Right kidney (tissue), 1 donor: ENCODE measurements around the gene ARHGEF3.

Experiments
- DNase-seq: peaks from one replicate; pipeline ENCODE4 v3.0.0-alpha.2; 2016

Gene ARHGEF3

DNA sequence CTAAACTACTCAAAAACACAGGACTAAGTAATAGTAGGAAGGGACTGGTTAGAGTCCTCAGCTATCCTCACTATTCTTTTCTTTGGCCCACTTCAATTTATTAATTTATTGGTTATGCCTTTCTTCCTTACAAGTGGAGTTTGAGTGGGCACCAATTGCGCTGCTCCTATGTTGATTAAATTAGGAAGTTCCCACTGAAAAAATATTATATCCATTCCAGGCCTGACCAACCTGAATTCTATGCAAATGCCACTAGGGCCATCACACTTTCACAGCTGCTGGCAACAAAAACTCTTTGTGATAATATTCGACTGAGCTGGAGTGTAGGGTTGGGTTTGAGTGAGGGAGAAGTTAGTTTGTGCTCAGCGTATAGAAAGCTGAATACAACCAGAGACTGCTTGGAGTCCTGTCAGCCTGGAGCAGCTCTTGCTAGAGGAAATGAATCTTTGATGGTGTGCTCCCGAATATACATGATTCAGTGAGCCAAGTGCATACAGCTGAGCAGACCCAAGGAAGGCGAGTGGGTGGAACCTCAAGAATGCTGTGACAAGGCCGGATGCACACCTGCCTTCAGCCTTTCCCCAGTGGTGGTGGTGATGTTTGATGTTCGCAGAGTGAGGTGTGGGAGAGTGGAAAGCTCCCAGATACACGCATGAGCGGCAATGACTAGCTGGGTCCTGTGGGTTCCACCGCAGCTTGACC is 1.5 kb downstream of the ARHGEF3 start:
- no peak for DNase-seq

DNA sequence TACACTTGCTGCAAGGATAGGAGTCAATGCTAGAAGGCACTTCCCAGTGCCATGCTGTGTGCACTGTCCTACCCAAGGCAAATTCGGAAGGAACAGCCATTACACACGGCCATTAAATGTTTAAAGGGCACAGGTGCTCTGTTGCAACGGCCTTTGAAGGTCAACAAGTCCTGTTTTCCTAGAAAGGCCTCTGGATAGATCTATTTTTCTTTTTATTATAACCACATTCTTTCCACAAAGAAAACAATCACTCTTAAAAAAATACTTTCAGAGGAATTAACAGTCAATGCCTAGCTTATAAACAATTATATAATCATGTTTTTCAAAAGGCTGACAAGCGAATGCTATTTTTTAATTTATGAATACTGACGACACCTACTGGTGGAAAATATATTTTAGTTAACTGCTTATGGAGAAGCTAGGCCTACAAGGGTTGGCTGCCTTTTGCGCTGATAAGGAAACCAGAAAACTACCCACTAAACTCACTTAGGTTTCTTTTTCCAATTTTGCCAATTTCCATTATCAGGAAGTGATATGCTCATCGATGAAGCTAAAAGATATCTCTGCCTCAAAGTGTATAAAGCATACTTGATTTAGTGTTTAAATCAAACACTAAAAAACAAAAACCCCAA is 2.4 kb downstream of the ARHGEF3 start:
- DNase-seq, result peak; percentile 55

DNA sequence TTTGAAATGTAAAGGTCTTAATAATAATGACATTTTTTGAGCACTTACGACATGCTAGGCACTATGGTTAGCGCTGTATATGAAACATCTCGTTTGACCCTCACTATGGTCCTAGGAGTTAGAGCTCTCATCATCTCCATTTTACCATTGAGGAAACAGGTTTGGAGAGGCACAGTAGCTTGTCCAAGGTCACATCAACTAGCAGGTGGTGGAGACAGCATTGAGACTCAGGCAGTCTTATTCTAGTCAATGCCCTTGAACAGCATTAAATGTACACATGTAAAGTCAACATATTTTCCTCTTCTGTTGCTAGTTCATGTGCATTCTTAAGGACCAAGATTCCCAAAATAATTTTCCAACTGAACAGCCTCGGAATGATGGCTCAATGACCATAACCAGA is 4.8 kb downstream of the ARHGEF3 start:
- no peak for DNase-seq

DNA sequence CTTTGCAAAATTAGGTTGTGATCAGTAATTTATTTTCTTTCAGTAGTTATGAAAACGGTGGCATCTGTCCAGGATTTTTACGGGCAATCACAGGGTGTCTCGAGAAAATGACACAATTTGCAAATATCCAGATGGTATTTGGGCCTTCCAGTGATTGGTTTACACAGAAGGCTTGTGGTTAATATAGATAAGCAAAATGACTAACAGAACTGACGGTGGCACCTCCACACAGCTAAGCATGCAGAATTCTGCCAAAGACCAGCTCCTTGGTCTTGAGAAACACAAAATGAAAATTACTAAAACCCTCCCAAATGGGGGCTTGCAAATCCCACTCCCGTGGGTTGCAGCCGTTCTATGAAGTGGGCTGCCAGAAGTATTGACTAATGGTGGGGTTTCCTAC is 5.5 kb downstream of the ARHGEF3 start:
- DNase-seq, result no peak

DNA sequence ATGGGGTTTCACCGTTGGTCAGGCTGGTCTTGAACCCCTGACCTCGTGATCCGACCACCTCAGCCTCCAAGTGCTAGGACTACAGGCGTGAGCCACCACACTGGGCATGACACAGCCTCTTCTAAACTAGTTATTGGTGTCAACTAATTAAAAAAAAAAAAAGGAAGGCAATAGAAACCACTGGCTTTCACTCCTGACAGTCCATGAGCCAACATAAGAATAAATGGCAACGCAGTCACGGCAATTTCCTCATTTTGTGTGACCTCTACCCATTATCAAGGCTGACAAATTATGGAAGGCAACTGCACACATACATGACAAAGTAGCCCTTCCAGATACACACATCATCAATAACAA is 5.9 kb downstream of the ARHGEF3 start:
- DNase-seq, result no peak

DNA sequence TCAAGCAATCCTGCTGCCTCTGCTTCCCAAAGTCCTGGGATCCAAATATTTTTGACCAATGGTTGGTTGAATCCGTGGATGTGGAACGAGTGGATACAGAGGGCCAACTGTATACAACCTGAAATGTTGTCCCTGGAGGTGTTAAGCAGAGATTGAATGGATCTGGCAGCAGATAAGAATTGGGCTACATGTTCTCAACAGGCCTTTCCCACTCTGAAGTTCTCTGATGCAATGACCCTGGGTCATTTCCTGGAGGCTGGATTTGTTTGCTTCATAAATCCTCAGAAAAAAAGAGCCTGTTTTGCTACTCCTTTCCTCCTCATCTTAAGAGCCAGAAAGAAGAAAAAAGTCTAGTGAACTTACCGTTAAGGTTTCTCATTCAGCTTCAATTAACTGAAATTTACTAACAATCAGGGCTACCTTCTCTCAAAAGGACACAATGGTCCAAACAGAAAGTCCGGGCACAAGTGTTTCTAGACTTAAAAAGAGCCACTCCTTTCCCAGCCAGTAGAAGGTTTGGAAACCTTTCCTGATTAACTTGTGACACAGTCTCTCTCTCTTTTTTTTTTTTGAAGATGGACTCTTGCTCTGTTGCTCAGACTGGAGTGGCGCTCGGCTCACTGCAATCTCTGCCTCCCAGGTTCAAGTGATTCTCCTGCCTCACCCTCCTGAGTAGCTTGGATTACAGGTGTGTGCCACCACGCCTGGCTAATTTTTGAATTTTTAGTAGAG is 6.5 kb downstream of the ARHGEF3 start:
- no peak for DNase-seq

DNA sequence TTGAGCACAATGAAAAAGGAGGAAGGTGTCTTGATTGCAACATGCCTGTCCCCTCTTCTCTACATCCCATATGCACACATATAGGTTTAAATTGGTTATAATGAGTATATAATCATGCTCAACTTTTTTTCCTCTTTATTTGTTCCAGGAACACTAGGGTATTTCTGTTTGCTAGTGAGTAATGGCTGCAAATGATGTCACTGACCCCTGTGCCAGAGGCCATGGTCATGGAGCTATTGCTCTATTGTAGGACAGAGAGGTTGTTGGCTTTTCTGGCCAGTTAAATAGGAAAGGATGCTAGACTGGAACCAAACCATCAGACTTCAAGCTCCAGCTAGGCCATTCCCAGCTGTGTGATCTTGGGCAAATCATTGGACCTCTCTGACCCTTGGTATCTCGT is 9.6 kb downstream of the ARHGEF3 start:
- no peak for DNase-seq

DNA sequence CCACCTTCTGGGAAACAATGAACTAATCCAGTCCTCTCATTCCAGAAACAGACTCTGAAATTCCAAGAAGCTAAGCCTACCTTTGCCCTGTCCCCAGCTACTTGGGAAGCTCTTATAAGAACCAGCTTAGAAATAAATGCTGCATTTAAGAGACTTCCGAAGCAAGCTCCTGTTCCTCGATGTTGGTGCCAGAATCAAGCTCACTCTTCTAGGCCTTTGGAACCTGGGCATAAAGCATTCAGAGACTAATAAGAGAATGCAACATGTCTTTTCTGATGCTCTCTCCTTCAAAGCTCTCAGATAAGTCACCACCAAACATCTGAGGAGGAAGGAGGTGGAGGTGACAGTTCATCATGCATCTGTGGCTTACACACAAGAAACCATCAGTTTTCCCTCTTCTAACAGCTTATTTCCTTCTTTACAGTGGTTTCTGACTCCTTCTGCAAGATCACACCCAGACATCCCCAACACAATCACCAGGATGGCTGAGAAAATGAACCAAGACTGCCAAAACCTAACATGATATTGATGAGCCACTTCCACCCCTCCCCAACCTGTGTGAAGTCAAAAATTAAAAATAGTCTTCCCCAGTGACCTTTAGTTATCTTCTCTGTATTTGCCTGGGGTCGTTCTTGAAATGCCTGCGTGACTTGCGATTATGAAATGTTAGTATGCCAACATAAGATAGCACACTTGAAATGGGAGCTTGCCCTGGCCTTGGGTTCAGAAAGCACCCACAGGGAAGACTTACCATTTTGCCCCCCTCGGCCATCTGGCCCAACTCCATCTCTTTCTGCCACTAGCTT is 11.5 kb downstream of the ARHGEF3 start:
- DNase-seq, result no peak

DNA sequence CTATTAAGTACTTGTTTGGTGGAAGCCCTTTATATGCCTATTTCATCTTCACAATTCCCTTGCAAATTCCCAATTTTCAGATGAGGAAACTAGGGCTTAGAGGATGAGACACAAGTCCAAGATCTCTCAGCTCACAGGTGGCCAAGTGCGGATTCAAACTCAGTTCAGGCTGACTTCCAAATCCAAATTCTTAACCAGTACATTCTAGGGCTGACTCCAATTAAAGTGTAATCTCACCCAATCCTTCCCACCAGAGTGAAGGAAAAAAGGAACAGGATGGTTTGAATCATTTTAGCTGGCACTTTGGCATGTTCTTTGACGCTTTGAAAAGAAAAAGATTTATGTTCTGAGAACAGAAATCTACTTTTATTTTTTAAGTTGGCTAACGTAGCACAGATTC is 12.7 kb downstream of the ARHGEF3 start:
- DNase-seq, result no peak

DNA sequence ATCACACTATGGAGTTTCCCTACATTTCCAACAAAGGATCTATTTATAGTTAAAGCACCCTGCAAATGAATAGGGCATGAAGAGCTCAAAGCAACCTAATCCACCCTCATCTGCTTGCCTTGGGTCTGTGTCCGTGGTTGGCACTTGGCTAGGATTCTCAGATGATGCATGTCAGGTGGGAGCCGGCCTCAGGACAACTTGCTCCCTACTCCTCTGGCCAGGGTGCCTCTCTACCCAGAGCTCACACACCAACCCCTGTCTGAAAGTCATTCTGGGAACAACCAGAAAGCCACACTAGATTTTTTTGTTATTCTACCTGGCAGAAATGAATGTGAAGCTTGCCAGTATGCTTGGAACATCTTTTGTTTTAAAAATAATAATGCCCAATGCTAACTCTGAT is 13.2 kb downstream of the ARHGEF3 start:
- DNase-seq, result no peak

DNA sequence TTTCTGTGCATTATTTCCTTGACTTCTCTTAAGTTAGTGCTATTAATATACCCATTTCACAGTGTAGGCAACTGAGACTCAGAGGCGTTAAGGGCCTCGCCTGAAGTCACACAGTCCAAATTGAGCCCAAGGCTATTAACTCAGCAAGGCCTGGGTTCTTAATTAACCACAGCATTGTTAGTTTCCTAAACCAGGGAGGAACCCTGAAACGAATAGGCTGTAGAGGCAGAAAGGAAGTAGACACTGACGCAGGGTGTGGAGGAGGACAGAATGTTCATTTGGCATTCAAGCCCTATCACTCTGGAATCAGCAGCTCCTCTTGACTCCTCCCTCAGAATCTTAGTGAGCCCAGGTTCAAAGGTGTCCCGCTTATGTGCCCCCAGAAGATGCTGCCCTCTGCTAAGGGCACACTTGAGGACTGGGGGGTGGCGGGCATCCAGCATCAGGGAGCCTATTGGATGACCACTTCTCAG is 13.9 kb downstream of the ARHGEF3 start:
- DNase-seq, result no peak

DNA sequence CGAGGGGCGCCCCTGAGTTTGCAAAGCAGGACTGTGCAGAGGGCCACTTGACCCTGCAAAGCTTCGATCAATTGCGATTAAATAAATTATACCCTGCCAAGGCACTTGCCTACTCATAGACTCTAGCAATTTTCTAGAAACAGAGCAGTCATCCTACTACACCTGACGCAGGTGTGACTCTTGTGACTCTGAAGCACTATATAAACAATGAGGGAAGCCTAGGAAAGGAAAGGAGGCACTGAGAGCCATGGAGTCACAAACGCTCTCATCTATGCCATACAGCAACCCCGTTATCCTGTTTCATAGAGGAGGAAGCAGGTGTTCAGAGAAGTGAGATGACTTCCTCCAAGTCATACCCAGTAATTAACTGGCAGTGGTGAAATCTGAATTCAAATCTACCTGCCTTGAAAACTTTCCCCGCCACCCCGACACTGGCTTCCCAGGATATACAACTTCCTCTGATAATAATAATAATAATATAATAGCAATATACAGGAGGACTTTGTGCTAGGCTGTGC is 14.4 kb downstream of the ARHGEF3 start:
- DNase-seq, result no peak

DNA sequence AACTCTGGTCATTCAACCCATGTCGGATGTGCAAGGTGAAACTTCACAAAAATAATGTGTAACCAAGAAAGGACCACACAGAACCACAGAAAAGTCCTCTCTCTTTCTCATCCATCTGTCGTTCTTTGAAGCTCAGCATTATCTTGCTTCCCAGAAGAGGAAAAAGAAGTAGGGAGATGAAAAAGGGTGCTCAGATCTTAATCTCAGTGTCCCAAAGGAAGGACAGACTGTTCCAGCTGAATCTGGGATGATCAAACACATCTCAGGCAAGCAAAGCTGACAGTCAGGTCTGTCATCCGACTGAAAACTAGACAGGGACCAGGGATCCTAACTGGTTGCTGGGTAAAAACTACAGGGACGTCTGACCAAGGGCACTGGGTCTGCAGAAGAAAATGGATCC is 16.2 kb downstream of the ARHGEF3 start:
- DNase-seq, result no peak

DNA sequence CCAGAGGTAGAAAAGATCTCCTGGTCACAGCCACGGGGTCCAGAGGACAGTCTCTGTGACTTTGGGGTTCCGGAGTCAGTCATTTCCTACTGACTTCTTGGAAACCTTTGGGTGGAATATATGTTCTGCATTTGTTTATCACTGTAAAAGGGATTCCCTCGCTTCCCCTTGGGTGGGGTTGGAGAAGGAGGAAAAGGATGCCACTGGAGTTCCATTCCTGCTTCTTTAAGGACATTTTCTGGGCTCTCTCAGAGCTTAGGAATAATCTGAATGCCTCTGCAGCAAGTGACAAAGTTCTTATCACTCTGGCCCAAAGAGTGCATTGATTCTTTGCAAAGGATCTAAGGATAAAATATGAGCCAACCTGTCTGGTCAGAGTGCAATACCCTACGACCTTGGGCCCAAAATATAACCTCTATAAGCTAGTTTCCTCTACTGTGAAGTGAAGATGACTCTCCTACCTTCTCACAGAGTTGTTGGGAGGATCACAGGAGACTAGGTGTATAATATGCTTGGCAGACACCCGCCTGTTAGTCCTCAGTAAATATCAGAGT is 17.2 kb downstream of the ARHGEF3 start:
- no peak for DNase-seq

DNA sequence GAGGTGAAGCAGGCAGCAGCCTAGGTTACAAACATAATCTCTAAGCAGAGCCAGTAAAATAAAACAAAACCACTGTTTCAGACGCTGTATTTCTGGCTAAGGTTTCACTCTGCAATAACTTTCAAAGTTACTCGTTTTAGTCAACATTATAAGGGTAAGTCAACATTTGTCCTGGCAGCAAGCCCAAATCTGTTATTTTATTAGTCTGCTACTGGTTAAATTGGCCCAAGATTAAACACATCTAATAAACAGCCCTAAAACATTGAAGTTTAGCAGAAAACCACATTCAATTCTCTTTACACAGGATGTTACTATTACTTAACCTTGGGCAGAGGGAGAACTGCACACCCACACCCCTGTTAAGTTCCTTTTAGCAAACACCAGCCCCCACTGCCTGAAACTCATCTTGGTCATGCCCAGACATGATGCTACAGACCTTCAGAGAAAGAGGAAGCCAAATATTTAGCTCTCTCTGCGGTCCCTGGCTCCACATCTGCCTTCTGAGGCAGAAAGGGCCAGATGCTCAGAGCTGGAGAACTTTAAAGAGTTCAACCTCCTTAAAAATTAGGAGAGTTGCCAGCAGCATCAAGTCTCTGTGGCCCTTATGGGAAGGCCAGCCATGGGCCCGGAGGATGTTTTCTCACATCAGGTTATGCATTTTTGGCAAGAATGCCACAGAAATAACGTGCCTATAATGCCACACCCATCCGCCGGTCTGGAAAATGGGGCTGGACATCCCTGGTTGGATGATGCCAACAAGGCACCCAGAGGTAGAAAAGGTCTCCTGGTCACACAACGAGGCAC is 17.9 kb downstream of the ARHGEF3 start:
- no peak for DNase-seq

DNA sequence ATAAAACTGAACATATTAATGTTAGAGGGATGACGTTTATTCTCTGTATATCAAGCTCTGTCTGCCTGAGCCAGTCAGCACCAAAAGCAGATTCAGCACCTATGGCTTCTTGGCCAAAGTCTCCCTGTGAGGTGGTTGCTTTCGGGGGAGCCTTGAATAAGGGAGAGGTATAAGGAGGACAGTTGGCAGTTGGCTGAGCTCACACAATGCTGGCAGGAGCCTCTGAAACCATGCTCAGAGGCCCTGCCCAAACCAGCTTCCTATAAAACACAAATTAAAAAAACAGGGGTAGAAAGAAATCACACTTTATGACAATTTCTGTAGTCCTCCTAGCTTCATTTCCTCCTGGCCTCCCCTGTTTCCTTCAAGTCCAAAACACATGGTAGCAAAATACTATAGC is 18.8 kb downstream of the ARHGEF3 start:
- DNase-seq, result no peak

DNA sequence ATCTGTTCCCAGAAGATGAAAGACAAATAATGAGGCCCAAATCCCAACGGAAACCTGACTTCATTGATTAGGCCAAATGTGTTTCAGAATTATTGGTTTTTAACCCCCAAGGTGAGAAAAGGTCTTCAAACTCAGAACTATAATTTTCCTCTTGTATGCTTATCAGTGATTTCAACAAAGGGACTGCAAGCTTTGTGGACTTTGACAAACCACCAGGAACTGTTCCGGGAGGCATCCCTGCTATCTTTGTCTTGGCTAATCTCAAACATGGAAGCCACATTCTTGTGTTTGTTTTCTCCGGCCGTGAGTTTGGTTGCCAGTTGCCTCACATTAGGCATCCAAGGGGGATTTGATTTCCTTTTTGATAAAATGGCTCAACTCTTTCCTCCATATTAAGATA is 19.5 kb downstream of the ARHGEF3 start:
- DNase-seq, result no peak

DNA sequence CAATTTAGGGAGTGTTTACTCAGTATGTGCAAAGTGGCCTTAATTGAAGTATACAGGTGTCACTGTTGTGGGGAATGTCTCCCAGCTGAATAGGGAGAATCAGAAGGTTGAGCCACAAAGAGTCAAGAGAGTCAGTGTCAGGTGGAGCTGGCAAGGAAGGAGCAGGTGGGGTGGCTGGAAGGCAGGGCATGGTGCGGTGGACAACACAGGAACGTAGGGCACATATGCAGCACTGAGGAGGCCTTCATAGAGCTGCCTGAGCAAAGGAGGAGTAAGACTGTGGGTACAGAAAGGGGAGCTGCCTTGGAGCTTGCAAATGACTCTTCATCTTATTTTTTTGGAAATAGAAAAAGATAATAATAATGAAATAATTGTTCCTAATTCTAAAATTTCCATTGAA is 20.0 kb downstream of the ARHGEF3 start:
- DNase-seq, result no peak

DNA sequence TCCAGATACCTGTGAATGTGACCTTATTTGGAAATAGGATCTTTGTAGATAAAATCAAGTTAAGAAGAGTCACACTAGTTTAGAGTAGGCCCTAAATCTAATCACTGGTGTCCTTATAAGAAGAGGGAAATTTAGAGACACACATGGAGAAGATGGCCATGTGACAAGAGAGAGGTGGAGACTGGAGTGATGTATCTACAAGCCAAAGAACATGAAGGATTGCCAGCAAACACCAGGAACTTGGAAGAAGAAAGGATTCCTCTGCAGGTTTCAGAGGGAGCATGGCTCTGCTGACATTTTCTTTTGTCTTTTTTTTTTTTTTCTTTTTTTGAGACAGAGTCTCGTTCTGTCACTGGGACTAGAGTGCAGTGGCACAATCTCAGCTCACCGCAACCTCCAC is 20.8 kb downstream of the ARHGEF3 start:
- DNase-seq, result no peak

DNA sequence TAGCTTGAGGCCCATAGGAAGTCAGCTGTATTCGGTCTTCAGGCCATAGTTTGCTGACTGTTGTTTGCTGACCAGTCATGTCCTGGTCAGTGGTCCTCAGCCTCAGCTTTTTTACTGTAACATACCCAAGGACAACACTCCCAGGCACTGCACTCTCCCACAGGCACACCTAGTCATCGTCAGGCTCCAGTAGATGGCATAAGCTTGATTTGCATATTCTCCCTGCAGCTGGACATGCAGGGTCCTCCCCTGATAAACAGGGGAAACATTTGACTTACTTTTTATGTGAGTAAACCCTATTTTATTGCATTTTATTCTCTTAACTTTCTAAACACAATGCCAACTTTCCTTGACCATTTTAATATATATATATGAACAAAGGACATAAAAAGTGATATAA is 22.9 kb downstream of the ARHGEF3 start:
- no peak for DNase-seq

DNA sequence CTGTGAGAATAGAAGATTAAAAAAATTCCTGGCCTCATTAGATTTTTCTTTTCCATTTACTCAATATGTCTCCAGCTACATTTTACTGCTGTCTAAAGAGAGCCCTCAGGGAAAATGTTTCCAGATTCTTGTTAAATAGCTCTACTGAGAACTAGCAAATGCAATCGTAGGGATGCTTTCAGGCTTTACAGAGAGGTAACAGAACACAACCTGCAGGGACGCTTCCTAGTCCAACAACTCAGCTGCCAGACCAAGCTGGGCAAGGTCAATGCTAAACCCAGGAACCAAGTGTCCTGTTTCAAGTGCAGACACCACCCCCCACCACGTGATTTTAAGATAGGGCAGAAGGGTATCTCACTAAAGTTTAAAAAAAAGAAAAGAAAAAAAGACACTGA is 25.2 kb downstream of the ARHGEF3 start:
- no peak for DNase-seq
